ENCODE data around the gene FBXO7.

FBXO7 gene

GRCh38 chr22:32532820-32533128 lies 58.2 kb downstream of the FBXO7 start:
- DNase-seq = no peak

- DNase-seq = no peak
Measured at GRCh38 chr22:32533265-32534111, 58.9 kb downstream of the FBXO7 start.

- DNase-seq = no peak
Measured at GRCh38 chr22:32534252-32535235, 59.9 kb downstream of the FBXO7 start.

GRCh38 chr22:32535531-32536190 lies 61.0 kb downstream of the FBXO7 start:
- DNase-seq = no peak

GRCh38 chr22:32536352-32536751 lies 61.7 kb downstream of the FBXO7 start:
- DNase-seq = no peak

GRCh38 chr22:32538521-32538920 lies 63.9 kb downstream of the FBXO7 start:
- no peak for DNase-seq

GRCh38 chr22:32539631-32540421 lies 65.2 kb downstream of the FBXO7 start:
- DNase-seq = no peak

GRCh38 chr22:32541481-32541880 lies 66.9 kb downstream of the FBXO7 start:
- no peak for DNase-seq

GRCh38 chr22:32542066-32542676 lies 67.6 kb downstream of the FBXO7 start:
- DNase-seq = no peak

GRCh38 chr22:32542677-32543357 lies 68.2 kb downstream of the FBXO7 start:
- DNase-seq = no peak

- no peak for DNase-seq
Measured at GRCh38 chr22:32544953-32545558, 70.4 kb downstream of the FBXO7 start.

GRCh38 chr22:32545801-32546200 lies 71.2 kb downstream of the FBXO7 start:
- DNase-seq = no peak

- DNase-seq = no peak
Measured at GRCh38 chr22:32546496-32546895, 71.9 kb downstream of the FBXO7 start.

GRCh38 chr22:32546935-32547334 lies 72.3 kb downstream of the FBXO7 start:
- DNase-seq = no peak

GRCh38 chr22:32548039-32548438 lies 73.4 kb downstream of the FBXO7 start:
- DNase-seq = no peak

Data from activated gamma-delta T cell (primary cell).